COLO668 (cell line): ENCODE results near the gene CCDC87.
"Not testable (repeated sequence)": the region's sequence is repeated elsewhere in the genome, so short reads cannot be mapped to it uniquely, and the experiment has no call there.

Source experiments
- DNase-seq: peaks from one replicate; lab custom pipeline; 2025; ENCODE audit not compliant: unreplicated experiment; lab: John Stamatoyannopoulos, UW

The CCDC87 gene

GRCh38 chr11:66556086-66556485 lies 36.8 kb downstream of the CCDC87 start:
- peak; percentile 71 for DNase-seq

- no peak for DNase-seq
These were observed 37.4 kb downstream of the CCDC87 start for GRCh38 chr11:66555416-66555815.

GRCh38 chr11:66554602-66555001 lies 38.3 kb downstream of the CCDC87 start:
- no peak for DNase-seq

GRCh38 chr11:66550887-66551286 lies 42.0 kb downstream of the CCDC87 start:
- no peak for DNase-seq

GRCh38 chr11:66549696-66550095 lies 43.2 kb downstream of the CCDC87 start:
- DNase-seq = no peak

GRCh38 chr11:66548774-66549630 lies 43.9 kb downstream of the CCDC87 start:
- DNase-seq = no peak

- DNase-seq = peak; percentile 26
These were observed 44.8 kb downstream of the CCDC87 start for GRCh38 chr11:66548041-66548440.

- DNase-seq = no peak
These were observed 45.2 kb downstream of the CCDC87 start for GRCh38 chr11:66547662-66548009.

- no peak for DNase-seq
These were observed 45.7 kb downstream of the CCDC87 start for GRCh38 chr11:66546966-66547661.

GRCh38 chr11:66546368-66546965 lies 46.4 kb downstream of the CCDC87 start, which contains the start of gene ACTN3:
Gene ACTN3 (plus strand): TSS chr11:66546903. CDS start chr11:66546938, 35 bp downstream.
- DNase-seq = no peak

GRCh38 chr11:66545701-66546367 lies 47.0 kb downstream of the CCDC87 start, which contains the start of gene ZDHHC24:
Gene ZDHHC24 (minus strand): TSS chr11:66546048. CDS start chr11:66546003, 45 bp downstream.
- peak; percentile 97 for DNase-seq

- DNase-seq = not testable (repeated sequence)
These were observed 47.9 kb downstream of the CCDC87 start for GRCh38 chr11:66544952-66545351.

GRCh38 chr11:66543263-66544107 lies 49.4 kb downstream of the CCDC87 start:
- DNase-seq = no peak

- DNase-seq = no peak
These were observed 50.5 kb downstream of the CCDC87 start for GRCh38 chr11:66542362-66542761.

GRCh38 chr11:66541892-66542291 lies 51.0 kb downstream of the CCDC87 start:
- DNase-seq = no peak

GRCh38 chr11:66540598-66540997 lies 52.3 kb downstream of the CCDC87 start:
- DNase-seq = not testable (repeated sequence)
